B cell (primary cell): ENCODE data around the gene SFXN5. TPM values are rescaled to one million over a fixed set of nuclear protein-coding genes. Genes with fewer than 3 reads are reported as not detected.

Experiments used
- ATAC-seq: fragments of 200-7000 bp; cut with Tn5 transposase; one replicate; pipeline ENCODE4 v1.10.0; 2021; ENCODE audit warnings: low read depth, mild to moderate bottlenecking, moderate number of reproducible peaks, moderate library complexity
- CTCF ChIA-PET: fragments of 350-600 bp; sonication (Branson Sonifier 250); formaldehyde crosslinking; loops from one replicate; lab custom pipeline; 2021; ENCODE audit warnings: antibody characterized with exemption, inconsistent platforms; lab: Charles Lee
- POLR2A ChIA-PET: fragments of 350-600 bp; sonication (Branson Sonifier 250); formaldehyde crosslinking; loops from one replicate; lab custom pipeline; 2021; ENCODE audit warnings: antibody characterized with exemption; lab: Charles Lee
- DNase-seq: peaks from one replicate; pipeline ENCODE4 v3.0.0; 2013
- H2AFZ ChIP-seq: 2 replicates; pipeline ENCODE4 v1.6.1; 2012; ENCODE audit warnings: mild to moderate bottlenecking, low read depth, low read length; ENCODE audit not compliant: insufficient read depth, poor library complexity, severe bottlenecking
- H3K27ac ChIP-seq, 2 donors: 1 replicate in 1 of 2; 2 replicates in 1 of 2; pipeline ENCODE4 v1.5.1; 2012 to 2013; ENCODE audit warnings: low read length in 2 of 2, mild to moderate bottlenecking in 2 of 2, moderate library complexity in 1 of 2
- H3K27me3 ChIP-seq, 4 experiments: fragments of 200-600 bp in 1 of 4; sonication (generic) in 1 of 4; replicated peaks in 1 of 4; 1 replicate in 2 of 4; 2 replicates in 2 of 4; pipeline versions ENCODE4 v1.6.1 to v1.7.0; 2013 to 2016; ENCODE audit warnings: low read length in 3 of 4, mild to moderate bottlenecking in 2 of 4, mixed read lengths in 1 of 4, moderate library complexity in 1 of 4; ENCODE audit not compliant: insufficient read depth in 4 of 4, control insufficient read depth in 3 of 4; ENCODE audit errors: control extremely low read depth in 1 of 4
- H3K36me3 ChIP-seq, 2 experiments: replicated peaks in 1 of 2; 1 replicate in 1 of 2; 2 replicates in 1 of 2; pipeline versions ENCODE4 v1.6.1 to v1.7.1; 2013; ENCODE audit warnings: low read length in 1 of 2; ENCODE audit not compliant: insufficient read depth in 2 of 2, control insufficient read depth in 1 of 2; ENCODE audit errors: control extremely low read depth in 1 of 2, extremely low read depth in 1 of 2
- H3K4me1 ChIP-seq, 2 donors: fragments of 200-600 bp in 1 of 2; sonication (generic) in 1 of 2; 1 replicate in 1 of 2; 2 replicates in 1 of 2; pipeline versions ENCODE4 v1.5.1 to v1.6.1; 2013 to 2017; ENCODE audit warnings: low read length in 2 of 2; ENCODE audit not compliant: control insufficient read depth in 2 of 2, insufficient read depth in 2 of 2
- H3K4me2 ChIP-seq: replicated peaks from 2 replicates; pipeline ENCODE3; 2012; ENCODE audit warnings: mild to moderate bottlenecking, low read depth, low read length; ENCODE audit not compliant: poor library complexity, severe bottlenecking
- H3K4me3 ChIP-seq, 5 experiments: fragments of 200-600 bp in 1 of 5; sonication (generic) in 1 of 5; 1 replicate in 3 of 5; 2 replicates in 2 of 5; pipeline versions ENCODE4 v1.5.1 to v1.7.0; 2011 to 2016; ENCODE audit warnings: low read length in 4 of 5, mild to moderate bottlenecking in 4 of 5, low read depth in 2 of 5, control low read depth in 1 of 5, moderate library complexity in 1 of 5; ENCODE audit not compliant: insufficient read depth in 1 of 5; ENCODE audit errors: control extremely low read depth in 1 of 5, extremely low read depth in 1 of 5
- H3K79me2 ChIP-seq: fragments of 200-600 bp; sonication (generic); one replicate; pipeline ENCODE4 v1.6.0; 2016; ENCODE audit warnings: low read length; ENCODE audit not compliant: control insufficient read depth, insufficient read depth
- H3K9ac ChIP-seq: fragments of 200-600 bp; sonication (generic); 2 replicates; pipeline ENCODE4 v1.6.1; 2017; ENCODE audit warnings: mild to moderate bottlenecking, low read length, moderate library complexity
- H3K9me3 ChIP-seq, 3 donors: one replicate each; pipeline versions ENCODE4 v1.6.1 to v1.7.1; 2013; ENCODE audit warnings: low read length in 2 of 3; ENCODE audit not compliant: control insufficient read depth in 2 of 3, insufficient read depth in 1 of 3; ENCODE audit errors: control extremely low read depth in 1 of 3
- H4K20me1 ChIP-seq: 2 replicates; pipeline ENCODE4 v1.6.0; 2012; ENCODE audit warnings: mild to moderate bottlenecking, low read length; ENCODE audit not compliant: insufficient read depth, control insufficient read depth, poor library complexity, severe bottlenecking
- H3K27ac Mint-ChIP-seq: one replicate; pipeline ENCODE4 v1.8.0; 2021; ENCODE audit warnings: mixed read lengths
- H3K27me3 Mint-ChIP-seq: one replicate; pipeline ENCODE4 v1.8.0; 2021; ENCODE audit warnings: mixed read lengths
- H3K4me1 Mint-ChIP-seq: one replicate; pipeline ENCODE4 v1.8.0; 2021; ENCODE audit warnings: mixed read lengths
- H3K4me3 Mint-ChIP-seq: one replicate; pipeline ENCODE4 v1.8.0; 2021; ENCODE audit warnings: mixed read lengths
- H3K9me3 Mint-ChIP-seq: one replicate; pipeline ENCODE4 v1.8.0; 2022; ENCODE audit warnings: mixed read lengths; ENCODE audit not compliant: insufficient read depth
- CTCF ChIP-seq: fragments of 200-600 bp; IDR thresholded peaks from one replicate; pipeline ENCODE4 v1.8.0; 2022; ENCODE audit warnings: antibody characterized with exemption, mild to moderate bottlenecking
- EZH2 ChIP-seq: IDR thresholded peaks from 2 replicates; pipeline ENCODE4 v1.6.1; 2012; ENCODE audit warnings: borderline replicate concordance, low read depth, mild to moderate bottlenecking, moderate library complexity, low read length; ENCODE audit not compliant: insufficient read depth, poor library complexity, severe bottlenecking
- WGBS: methylation state at CpG from one replicate; pipeline ENCODE4 v1.1.5; 2013; ENCODE audit warnings: missing lambda C conversion rate; ENCODE audit not compliant: insufficient coverage; 5-methylcytosine and 5-hydroxymethylcytosine counted together
- intact Hi-C: fragments of 100-400 bp; cut with micrococcal nuclease; formaldehyde crosslinking; loops from one replicate; pipeline ENCODE4 v1.10.0; 2022
- polyA plus RNA-seq: library from polyadenylated mRNA; depleted of rRNA; stranded (reverse); fragments of >200 nt; gene quantifications from 2 replicates; pipeline ENCODE4 v1.2.3, GENCODE V29; 2012
- total RNA-seq, 2 donors: library from RNA; stranded (reverse); fragments of 120-200 nt in 1 of 2; gene quantifications; 1 replicate in 1 of 2; 2 replicates in 1 of 2; pipeline versions ENCODE4 v1.2.3 to v1.2.4, GENCODE V29; 2013 to 2022

SFXN5 gene
- total and polyA plus RNA-seq, 2 donors (not counting 1 experiment from before 2014, with no cell fraction given), result 8.0 to 16.9 TPM

- Mint-ChIP-seq H3K9me3 (no peaks in the 10 kb centered on the region), H3K27ac (no peak overlapping the region), H3K4me1 (no peaks in the 10 kb centered on the region), H3K4me3 (no peak overlapping the region), H3K27me3 (no peaks in the 10 kb centered on the region)
- Histone ChIP-seq H3K27me3 (no peaks in the 10 kb centered on the region), H3K36me3 (peaks cover 0 to 3% of the 10 kb centered on the region in 2 experiments), H3K9me3 (no peaks in the 10 kb centered on the region), H2AFZ (no peak overlapping the region), H3K79me2 (no peaks in the 10 kb centered on the region), H3K4me3 (no peak overlapping the region), H4K20me1 (no peaks in the 10 kb centered on the region), H3K4me1 (no peaks in the 10 kb centered on the region), H3K4me2 (no peak overlapping the region), H3K27ac (no peak overlapping the region), H3K9ac (no peak overlapping the region)
- intact Hi-C loops, result no loop called here
- no peak for TF ChIP-seq EZH2
- TF ChIP-seq CTCF, result no peak
- DNase-seq (no peak), ATAC-seq (no peak)
- POLR2A ChIA-PET, result no interaction called here
- CTCF ChIA-PET, result interaction anchor here (0.6 to 1.4 kb wide), 2 partner anchors 54 to 70 kb away, joined by 3 read pairs; no protein-coding TSS in a partner anchor
- WGBS, result 100% methylated on average over 1 of the region's 1 CpG
These were observed 44.2 kb downstream of the SFXN5 start for GRCh38 chr2:73027340-73027739.

GRCh38 chr2:73023497-73023896 lies 48.0 kb downstream of the SFXN5 start:
- DNase-seq, result no peak
- CTCF ChIA-PET, result no interaction called here
- Histone ChIP-seq H3K27ac (no peak overlapping the region), H2AFZ (no peak overlapping the region), H3K9ac (no peak overlapping the region), H3K27me3 (no peaks in the 10 kb centered on the region), H3K36me3 (peaks cover 3 to 4% of the 10 kb centered on the region in 2 experiments), H3K9me3 (no peaks in the 10 kb centered on the region), H3K79me2 (no peaks in the 10 kb centered on the region), H3K4me1 (no peaks in the 10 kb centered on the region), H3K4me3 (no peak overlapping the region), H3K4me2 (no peak overlapping the region), H4K20me1 (no peaks in the 10 kb centered on the region)
- H3K27me3 Mint-ChIP-seq, result no peaks in the 10 kb centered on the region
- H3K9me3 Mint-ChIP-seq, result no peaks in the 10 kb centered on the region
- H3K4me1 Mint-ChIP-seq, result no peaks in the 10 kb centered on the region
- POLR2A ChIA-PET, result no interaction called here
- no peak overlapping the region for H3K27ac Mint-ChIP-seq
- WGBS, result 83% methylated on average over 1 of the region's 1 CpG
- intact Hi-C loops, result no loop called here
- no peak for TF ChIP-seq CTCF
- no peak for TF ChIP-seq EZH2
- no peak for ATAC-seq
- H3K4me3 Mint-ChIP-seq, result no peak overlapping the region
